Epithelial cell of esophagus (primary cell): ENCODE results near the gene CYP27A1.
A peak's percentile ranks its signal among the peaks of the same experiment; 100 is the strongest.

ENCODE experiments used
- DNase-seq: peaks from one replicate; pipeline ENCODE4 v3.0.0; 2010; ENCODE audit warnings: low read depth
- H3K4me3 ChIP-seq: 2 replicates; pipeline ENCODE4 v1.5.1; 2011; ENCODE audit warnings: mild to moderate bottlenecking, low read length, control low read depth
- CTCF ChIP-seq: IDR thresholded peaks from 2 replicates; pipeline ENCODE4 v1.5.1; 2011; ENCODE audit warnings: low read depth, mild to moderate bottlenecking, low read length, control low read depth, inconsistent platforms; ENCODE audit not compliant: insufficient read depth; ENCODE audit errors: missing control alignments

CYP27A1 gene

GRCh38 chr2:218781691-218782527 is at the start of gene CYP27A1:
Gene CYP27A1, plus strand, starts transcription at chr2:218782147. Its CDS starts 36 bp downstream, at chr2:218782183.
- DNase-seq, result peak; percentile 14
- TF ChIP-seq CTCF, result no peak
- H3K4me3 ChIP-seq, result peak within 1 kb of the TSS; percentile 32

GRCh38 chr2:218732761-218733158 is 49.2 kb upstream of the CYP27A1 start:
- TF ChIP-seq CTCF, result no peak
- no peak overlapping the region for H3K4me3 ChIP-seq
- DNase-seq, result peak; percentile 26

GRCh38 chr2:218733171-218734021 is 48.6 kb upstream of the CYP27A1 start:
- peak; percentile 90 for DNase-seq
- H3K4me3 ChIP-seq, result no peak overlapping the region
- TF ChIP-seq CTCF, result no peak

- TF ChIP-seq CTCF, result no peak
- no peak overlapping the region for H3K4me3 ChIP-seq
- no peak for DNase-seq
Observed at GRCh38 chr2:218734190-218734975, 47.6 kb upstream of the CYP27A1 start.

DNA sequence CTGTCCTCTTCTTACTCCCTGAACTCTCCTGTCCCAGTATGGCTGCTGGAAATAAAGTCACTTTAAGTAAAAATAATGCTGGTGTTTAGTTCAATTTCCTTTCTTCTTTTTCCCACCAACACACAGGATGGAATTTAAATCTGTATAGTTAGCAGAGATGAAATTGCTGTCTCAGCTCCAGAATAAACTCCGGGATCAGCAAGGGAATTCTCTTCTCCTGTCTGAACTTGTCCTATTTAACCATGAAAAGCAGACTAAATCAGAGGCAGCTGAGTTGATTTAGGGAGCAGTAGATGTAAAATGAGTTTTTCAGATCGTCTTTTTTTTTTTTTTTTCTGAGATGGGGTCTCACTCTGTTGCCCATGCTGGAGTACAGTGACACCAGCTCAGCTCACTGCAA is 45.4 kb upstream of the CYP27A1 start:
- TF ChIP-seq CTCF, result no peak
- peak; percentile 51 for DNase-seq
- no peak overlapping the region for H3K4me3 ChIP-seq

- no peak for TF ChIP-seq CTCF
- DNase-seq, result no peak
- H3K4me3 ChIP-seq, result no peak overlapping the region
Observed at GRCh38 chr2:218743068-218743467, 38.9 kb upstream of the CYP27A1 start.
